Measurements from ENCODE around the gene GP2.

GP2 gene

GRCh38 chr16:20327444-20328041, at the start of gene GP2:
Gene GP2, minus strand, starts transcription at chr16:20327513. Its CDS starts 1,082 bp downstream, at chr16:20326431.
- no peaks in the 10 kb centered on the region for H3F3A ChIP-seq (ENCODE audit: low read depth)
- no peaks in the 10 kb centered on the region for H3K36me3 ChIP-seq (ENCODE audit: insufficient read depth, low read length)
- no peaks in the 10 kb centered on the region for H3K9me2 ChIP-seq (replicated peaks; ENCODE audit: low read depth, low read length)
- no peak within 1 kb of the TSS for H3K4me2 ChIP-seq (ENCODE audit: low read depth, low read length, poor library complexity, severe bottlenecking)
- H3K4me3 ChIP-seq (ENCODE audit: low read length, poor library complexity, severe bottlenecking): no peak within 1 kb of the TSS
- TF ChIP-seq EZH2phosphoT487 (IDR thresholded peaks at IDR 0.05; ENCODE audit: borderline replicate concordance) (no peak), CTCF (conservative IDR thresholded peaks at IDR 0.05; ENCODE audit: low read length) (no peak)
- no peak within 1 kb of the TSS for H2AFZ ChIP-seq (ENCODE audit: low read length)
- no peaks in the 10 kb centered on the region for H3K79me2 ChIP-seq (ENCODE audit: insufficient read depth, low read length)
- no peaks in the 10 kb centered on the region for H4K20me1 ChIP-seq (ENCODE audit: insufficient read depth, low read length, poor library complexity, severe bottlenecking)
- H3K4me1 ChIP-seq (ENCODE audit: insufficient read depth, low read length, poor library complexity, severe bottlenecking): no peaks in the 10 kb centered on the region
- H3K9me3 ChIP-seq (ENCODE audit: insufficient read depth, low read depth, low read length): no peaks in the 10 kb centered on the region; the same call in 1 of the 2 replicates
- no peaks in the 10 kb centered on the region for H3K27me3 ChIP-seq (ENCODE audit: insufficient read depth, low read length, poor library complexity, severe bottlenecking)
- no peak within 1 kb of the TSS for H3K9ac ChIP-seq (ENCODE audit: low read depth, low read length, poor library complexity, severe bottlenecking)

- H3K36me3 ChIP-seq (ENCODE audit: insufficient read depth, low read length): no peaks in the 10 kb centered on the region
- H3F3A ChIP-seq (ENCODE audit: low read depth): no peaks in the 10 kb centered on the region
- no peaks in the 10 kb centered on the region for H3K27me3 ChIP-seq (ENCODE audit: insufficient read depth, low read length, poor library complexity, severe bottlenecking)
- H2AFZ ChIP-seq (ENCODE audit: low read length): no peak overlapping the region
- H3K9me3 ChIP-seq (ENCODE audit: insufficient read depth, low read depth, low read length): 0 out of 2 replicates have a peak, but pooled peaks cover 3% of the 10 kb centered on the region
- no peaks in the 10 kb centered on the region for H3K4me1 ChIP-seq (ENCODE audit: insufficient read depth, low read length, poor library complexity, severe bottlenecking)
- no peak overlapping the region for H3K4me3 ChIP-seq (ENCODE audit: low read length, poor library complexity, severe bottlenecking)
- no peaks in the 10 kb centered on the region for H4K20me1 ChIP-seq (ENCODE audit: insufficient read depth, low read length, poor library complexity, severe bottlenecking)
- H3K79me2 ChIP-seq (ENCODE audit: insufficient read depth, low read length): no peaks in the 10 kb centered on the region
- H3K4me2 ChIP-seq (ENCODE audit: low read depth, low read length, poor library complexity, severe bottlenecking): no peak overlapping the region
- TF ChIP-seq EZH2phosphoT487 (IDR thresholded peaks at IDR 0.05; ENCODE audit: borderline replicate concordance) (no peak), CTCF (conservative IDR thresholded peaks at IDR 0.05; ENCODE audit: low read length) (no peak)
- H3K9ac ChIP-seq (ENCODE audit: low read depth, low read length, poor library complexity, severe bottlenecking): no peak overlapping the region
- no peaks in the 10 kb centered on the region for H3K9me2 ChIP-seq (replicated peaks; ENCODE audit: low read depth, low read length)
These were observed 45.4 kb upstream of the GP2 start for GRCh38 chr16:20372701-20373100.

- no peak overlapping the region for H3K4me3 ChIP-seq (ENCODE audit: low read length, poor library complexity, severe bottlenecking)
- H3K36me3 ChIP-seq (ENCODE audit: insufficient read depth, low read length): no peaks in the 10 kb centered on the region
- no peaks in the 10 kb centered on the region for H3K79me2 ChIP-seq (ENCODE audit: insufficient read depth, low read length)
- no peaks in the 10 kb centered on the region for H3K9me2 ChIP-seq (replicated peaks; ENCODE audit: low read depth, low read length)
- no peaks in the 10 kb centered on the region for H3F3A ChIP-seq (ENCODE audit: low read depth)
- no peaks in the 10 kb centered on the region for H4K20me1 ChIP-seq (ENCODE audit: insufficient read depth, low read length, poor library complexity, severe bottlenecking)
- 0 out of 2 replicates have a peak, but pooled peaks cover 4% of the 10 kb centered on the region for H3K9me3 ChIP-seq (ENCODE audit: insufficient read depth, low read depth, low read length)
- no peak overlapping the region for H2AFZ ChIP-seq (ENCODE audit: low read length)
- H3K4me2 ChIP-seq (ENCODE audit: low read depth, low read length, poor library complexity, severe bottlenecking): no peak overlapping the region
- no peak overlapping the region for H3K9ac ChIP-seq (ENCODE audit: low read depth, low read length, poor library complexity, severe bottlenecking)
- TF ChIP-seq EZH2phosphoT487 (IDR thresholded peaks at IDR 0.05; ENCODE audit: borderline replicate concordance): no peak
- no peak for TF ChIP-seq CTCF (conservative IDR thresholded peaks at IDR 0.05; ENCODE audit: low read length)
- H3K27me3 ChIP-seq (ENCODE audit: insufficient read depth, low read length, poor library complexity, severe bottlenecking): no peaks in the 10 kb centered on the region
- H3K4me1 ChIP-seq (ENCODE audit: insufficient read depth, low read length, poor library complexity, severe bottlenecking): no peaks in the 10 kb centered on the region
These were observed 42.2 kb upstream of the GP2 start for GRCh38 chr16:20369452-20370054.
